HuH-7 (cell line): ENCODE data around the gene SPO11.
"Not testable (repeated sequence)": the region's sequence is repeated elsewhere in the genome, so short reads cannot be mapped to it uniquely, and the experiment has no call there.

Source experiments
- DNase-seq: peaks from one replicate; pipeline ENCODE4 v3.0.0; 2011; ENCODE audit warnings: low spot score

SPO11 gene

GRCh38 chr20:57341663-57342062 lies 12.1 kb downstream of the SPO11 start:
- no peak for DNase-seq

GRCh38 chr20:57342829-57343228 lies 13.2 kb downstream of the SPO11 start:
- no peak for DNase-seq

DNA sequence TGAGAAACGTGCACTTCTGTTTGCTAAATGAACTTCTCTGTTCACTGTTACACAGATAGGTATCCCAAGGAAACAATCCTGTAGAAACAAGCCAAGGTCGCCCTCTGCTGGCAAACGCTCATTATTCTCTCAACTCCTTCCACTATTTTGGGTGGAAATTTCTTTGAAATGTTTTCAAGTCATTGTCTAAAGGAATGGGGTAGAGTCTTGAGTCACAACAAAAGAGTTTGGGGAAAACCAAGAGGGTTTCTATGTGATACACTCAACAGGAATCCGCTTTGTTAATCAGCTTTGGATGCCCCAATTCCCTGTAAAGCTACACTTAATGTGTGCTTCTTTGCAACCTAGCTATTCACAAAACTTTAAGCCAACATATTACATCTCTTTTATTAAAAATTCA lies 16.9 kb downstream of the SPO11 start:
- peak; percentile 58 for DNase-seq

DNA sequence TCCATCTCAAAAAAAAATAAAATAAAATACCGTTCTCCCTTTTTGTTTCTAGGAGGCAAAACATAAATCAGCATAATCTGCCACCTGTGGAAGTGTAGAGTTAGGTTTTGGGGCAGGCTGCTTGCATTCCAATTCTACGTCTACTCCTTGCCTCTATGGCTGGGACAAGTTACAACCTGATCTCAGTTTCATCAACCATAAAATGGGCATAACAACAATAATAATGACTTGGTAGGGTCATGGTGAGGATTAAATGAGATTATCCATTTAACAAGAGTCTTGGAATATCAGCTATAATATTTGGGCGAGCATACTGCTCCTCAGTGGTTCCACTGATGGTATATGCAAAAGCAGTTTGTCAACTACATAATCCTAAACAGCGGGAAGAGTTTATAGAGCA lies 17.8 kb downstream of the SPO11 start:
- DNase-seq: no peak

GRCh38 chr20:57348200-57348921 lies 18.8 kb downstream of the SPO11 start:
- not testable (repeated sequence) for DNase-seq

GRCh38 chr20:57348922-57349574 lies 19.4 kb downstream of the SPO11 start:
- not testable (repeated sequence) for DNase-seq

DNA sequence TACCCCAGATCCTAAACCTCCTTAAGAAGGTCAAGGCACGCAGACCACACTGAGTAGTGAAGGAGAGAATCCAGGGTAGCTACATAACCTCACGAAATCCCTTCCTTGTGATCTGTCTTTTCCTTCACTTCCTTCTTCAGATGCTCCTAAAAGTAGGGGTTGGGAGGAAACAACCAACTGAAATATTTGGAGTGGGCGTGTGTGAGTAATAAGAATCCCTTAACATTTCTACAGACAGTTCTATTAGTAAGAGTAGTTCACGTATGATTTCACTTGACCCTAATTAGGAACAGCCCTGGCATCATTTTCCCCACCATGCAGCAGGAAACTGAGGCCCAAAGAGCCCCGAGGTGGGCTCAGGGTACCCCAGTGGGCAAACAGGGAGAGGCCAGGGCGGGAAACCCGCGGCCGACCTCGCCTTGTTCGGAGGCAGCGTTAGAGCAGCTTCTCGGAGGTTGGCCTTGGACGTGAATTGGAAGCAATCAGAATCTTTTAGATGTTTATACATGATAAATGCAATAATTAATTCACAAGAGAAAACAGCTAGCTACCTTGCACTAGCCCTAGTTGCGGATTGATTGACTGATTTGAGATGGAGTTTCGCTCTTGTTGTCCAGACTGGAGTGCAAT lies 20.6 kb downstream of the SPO11 start:
- no peak for DNase-seq

DNA sequence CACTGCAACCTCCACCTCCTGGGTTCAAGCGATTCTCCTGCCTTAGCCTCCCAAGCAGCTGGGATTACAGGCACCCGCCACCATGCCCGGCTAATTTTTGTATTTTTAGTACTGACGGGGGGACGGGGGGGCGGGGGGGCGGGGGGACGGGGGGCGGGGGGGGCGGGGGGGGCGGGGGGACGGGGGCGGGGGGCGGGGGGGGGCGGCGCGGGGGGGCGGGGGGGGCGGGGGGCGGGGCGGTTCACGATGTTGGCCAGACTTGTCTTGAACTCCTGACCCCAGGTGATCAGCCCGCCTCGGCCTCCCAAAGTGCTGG lies 21.1 kb downstream of the SPO11 start:
- DNase-seq: not testable (repeated sequence)

DNA sequence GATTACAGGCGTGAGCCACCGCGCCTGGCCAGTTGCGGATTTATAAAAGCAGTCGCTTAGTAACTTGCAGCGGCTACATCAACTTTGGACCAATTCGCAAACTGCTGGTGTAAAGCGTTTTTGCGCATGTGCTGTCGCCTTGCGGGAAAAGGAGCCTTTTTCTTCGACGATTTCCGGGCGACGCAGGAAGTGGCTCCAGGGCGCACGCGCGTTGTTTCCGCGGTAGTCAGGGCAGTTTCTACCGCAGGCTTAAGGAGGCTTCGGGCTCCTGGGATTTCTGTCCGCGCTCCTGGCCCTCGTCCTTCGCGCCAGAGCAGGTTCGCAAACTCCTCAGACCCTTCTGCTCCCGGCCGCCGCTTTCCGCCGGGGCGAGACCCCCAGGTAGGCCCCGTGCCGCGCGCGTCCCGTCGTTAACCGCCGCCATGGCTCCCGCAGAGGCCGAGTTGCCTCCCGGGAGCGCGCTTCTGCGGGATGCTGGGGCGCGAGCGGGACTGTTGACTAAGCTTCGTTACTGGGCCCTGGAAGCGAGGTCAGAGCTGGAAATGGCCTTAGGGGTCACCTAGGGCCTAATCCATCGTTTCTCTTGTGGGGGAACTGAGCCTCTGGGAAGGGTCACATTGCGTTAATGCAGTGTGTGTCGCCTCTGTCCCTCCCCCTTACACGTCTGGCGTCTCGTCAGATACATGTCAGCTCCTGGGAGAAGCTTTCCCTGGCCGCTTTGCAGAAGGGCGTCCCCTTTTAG lies 21.6 kb downstream of the SPO11 start, which contains the start of gene RAE1:
TSS of gene RAE1 (plus strand) at position 214 of the 742 bp plus-strand sequence. CDS start 2,784 bp downstream, outside the sequence.
- peak; percentile 90 for DNase-seq

- DNase-seq: no peak
These were observed 22.7 kb downstream of the SPO11 start for GRCh38 chr20:57352305-57352704.

- DNase-seq: no peak
These were observed 23.7 kb downstream of the SPO11 start for GRCh38 chr20:57353351-57353750.

DNA sequence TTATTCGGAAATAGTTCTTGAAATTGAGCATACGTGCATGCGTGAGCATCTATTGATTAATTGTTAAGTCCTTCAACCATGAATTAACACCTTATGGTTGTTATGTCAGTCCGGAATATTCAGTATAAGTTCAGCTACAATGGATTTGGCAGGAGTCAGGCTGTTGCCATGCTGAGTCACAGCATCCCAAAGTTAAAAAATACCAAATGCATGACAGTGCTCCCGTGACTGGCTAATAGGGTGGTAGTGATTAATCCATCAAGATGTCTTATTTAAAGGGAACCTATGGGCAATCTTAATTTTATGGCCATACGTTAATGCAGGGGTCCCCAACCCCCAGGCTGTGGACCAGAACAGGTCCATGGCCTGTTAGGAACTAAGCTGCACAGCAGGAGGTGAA lies 31.9 kb downstream of the SPO11 start:
- DNase-seq: no peak

DNA sequence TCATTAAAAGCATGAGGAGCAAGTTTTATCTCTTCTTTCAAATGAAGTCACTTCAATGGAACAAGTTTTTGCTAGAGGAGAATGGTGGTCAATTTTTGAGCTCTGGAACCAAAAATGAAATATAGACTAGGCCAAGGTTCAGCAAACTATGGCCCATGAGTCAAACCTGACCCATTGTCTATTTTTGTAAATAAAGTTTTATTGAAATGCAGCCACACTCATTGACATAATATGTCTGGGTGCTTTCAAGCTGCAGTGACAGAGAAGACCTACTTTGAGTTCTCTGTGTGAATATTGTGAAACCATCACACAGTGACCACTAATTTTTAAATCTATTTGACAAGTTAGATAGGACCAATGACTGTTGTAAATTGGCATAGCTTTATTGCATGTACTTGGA lies 34.8 kb downstream of the SPO11 start:
- no peak for DNase-seq

- no peak for DNase-seq
These were observed 40.0 kb downstream of the SPO11 start for GRCh38 chr20:57369596-57369995.

- DNase-seq: no peak
These were observed 40.7 kb downstream of the SPO11 start for GRCh38 chr20:57370316-57370715.

DNA sequence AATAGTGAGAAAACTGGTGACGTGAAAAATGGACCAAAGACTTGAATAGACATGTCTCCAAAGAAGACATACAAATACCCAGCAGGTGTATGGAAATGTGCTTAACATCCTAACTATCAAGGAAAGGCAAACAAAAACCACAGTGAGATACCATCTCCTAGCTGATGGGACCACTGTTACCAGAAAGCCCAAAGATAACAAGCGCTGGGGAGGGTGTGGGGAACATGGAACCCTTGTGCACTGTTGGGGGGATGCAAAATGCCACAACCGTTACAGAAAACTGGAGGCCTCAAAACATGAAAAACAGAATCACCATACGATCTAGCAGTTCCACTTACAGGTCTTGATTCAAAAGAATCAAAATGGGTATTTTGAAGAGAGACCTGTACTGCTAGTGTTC lies 41.8 kb downstream of the SPO11 start:
- no peak for DNase-seq

- no peak for DNase-seq
These were observed 42.6 kb downstream of the SPO11 start for GRCh38 chr20:57372157-57372556.

- DNase-seq: no peak
These were observed 43.2 kb downstream of the SPO11 start for GRCh38 chr20:57372581-57373350.

- DNase-seq: no peak
These were observed 44.8 kb downstream of the SPO11 start for GRCh38 chr20:57374343-57374930.

DNA sequence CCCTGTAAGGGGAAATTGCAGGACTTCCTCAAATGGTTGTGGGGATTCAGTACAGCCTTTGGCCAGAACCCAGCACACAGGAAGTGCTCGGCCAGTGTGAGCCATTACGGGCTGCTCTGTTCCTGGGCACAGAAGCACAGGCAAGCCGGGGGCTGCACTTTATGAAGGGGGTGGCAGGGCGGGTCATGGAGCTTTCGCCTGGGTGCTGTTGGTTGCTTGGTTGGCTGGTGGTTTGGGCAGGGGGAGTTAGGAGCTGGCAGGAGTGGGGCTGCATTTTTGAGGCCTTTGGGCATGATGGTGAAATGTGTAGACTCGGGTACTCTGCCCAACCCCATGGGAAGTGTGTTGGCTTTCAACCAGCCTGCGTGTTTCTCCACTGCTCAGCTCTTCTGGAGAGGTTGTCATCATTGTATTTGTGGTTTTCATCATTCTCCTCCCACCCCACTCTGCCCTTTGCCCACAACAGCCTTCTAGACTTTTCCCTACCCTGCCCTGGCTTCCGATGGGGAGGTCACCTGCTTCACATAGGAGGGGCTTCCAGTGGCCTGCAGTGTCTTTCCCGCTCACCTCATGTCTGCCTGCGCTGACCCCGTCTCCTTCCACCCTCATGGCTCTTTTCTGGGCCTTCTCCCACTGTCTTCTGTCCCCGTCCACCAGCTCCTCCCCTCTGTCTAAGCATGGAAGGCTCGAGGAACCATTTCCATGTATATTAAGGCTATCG lies 45.5 kb downstream of the SPO11 start:
- no peak for DNase-seq
